Posterior vena cava (tissue), 2 donors: Measurements from ENCODE around the gene CCNB1. TPM values are rescaled to one million over a fixed set of nuclear protein-coding genes. Genes with fewer than 3 reads are reported as not detected.
"Not testable (repeated sequence)": the region's sequence is repeated elsewhere in the genome, so short reads cannot be mapped to it uniquely, and the experiment has no call there.

ENCODE experiments used
- DNase-seq: peaks from one replicate; pipeline ENCODE4 v3.0.0-alpha.2; 2020; ENCODE audit warnings: low spot score
- intact Hi-C, 2 donors: fragments of 100-400 bp; cut with DNase I; formaldehyde crosslinking; loops; one replicate each; pipeline versions ENCODE4 v1.14.1 to v1.14.2; 2022 to 2023
- total RNA-seq, 2 donors: library from RNA; stranded (reverse); fragmentation: NEBNext Ultra II Directional; extraction: Animal tissue kit (Norgen Biotek cat#: 25700); gene quantifications; one replicate each; pipeline ENCODE4 v1.2.1, GENCODE V29; 2021
- donor health status: DM: yes; HTN: yes; CAD: no.
- donor health status: DM: yes; HTN: yes; CAD: no.

Gene CCNB1
- total RNA-seq, 2 donors from 2014 or later = 2.4 to 2.7 TPM

DNA sequence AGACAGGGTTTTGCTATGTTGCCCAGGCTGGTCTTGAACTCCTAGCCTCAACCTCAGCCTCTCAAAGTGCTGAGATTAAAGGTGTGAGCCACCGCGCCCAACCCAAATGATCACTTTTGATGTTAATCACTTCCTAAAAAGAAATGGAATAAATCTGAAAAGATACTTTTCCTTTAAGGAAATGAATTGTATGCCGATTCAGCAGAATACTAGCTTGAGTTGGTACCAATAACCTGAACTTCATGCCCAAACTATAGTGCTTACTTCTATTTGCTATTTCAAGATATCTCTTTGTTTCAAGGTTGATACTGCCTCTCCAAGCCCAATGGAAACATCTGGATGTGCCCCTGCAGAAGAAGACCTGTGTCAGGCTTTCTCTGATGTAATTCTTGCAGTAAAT, 4.0 kb downstream of the CCNB1 start:
- no peak for DNase-seq
- intact Hi-C loops = no loop called here

DNA sequence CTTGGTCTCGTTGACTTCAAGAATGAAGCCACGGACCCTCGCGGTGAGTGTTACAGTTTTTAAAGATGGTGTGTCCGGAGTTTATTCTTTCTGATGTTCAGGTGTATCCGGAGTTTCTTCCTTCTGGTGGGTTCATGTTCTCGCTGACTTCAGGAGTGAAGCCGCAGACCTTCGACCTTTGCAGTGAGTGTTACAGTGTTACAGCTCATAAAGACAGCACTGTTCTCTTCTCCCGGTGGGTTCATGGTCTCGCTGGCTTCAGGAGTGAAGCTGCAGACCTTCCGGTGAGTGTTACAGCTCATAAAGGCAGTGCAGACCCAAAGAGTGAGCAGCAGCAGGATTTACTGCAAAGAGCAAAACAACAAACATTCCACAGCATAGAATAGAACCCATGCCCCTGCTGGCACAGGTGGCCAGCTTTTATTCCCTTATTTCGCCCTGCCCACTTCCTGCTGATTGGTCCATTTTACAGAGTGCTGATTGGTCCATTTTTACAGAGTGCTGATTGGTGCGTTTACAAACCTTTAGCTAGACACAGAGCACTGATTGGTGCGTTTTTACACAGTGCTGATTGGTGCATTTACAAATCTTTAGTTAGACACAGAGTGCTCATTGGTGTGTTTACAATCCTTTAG, 14.8 kb downstream of the CCNB1 start:
- intact Hi-C loops, DNase-seq: not testable (repeated sequence)

DNA sequence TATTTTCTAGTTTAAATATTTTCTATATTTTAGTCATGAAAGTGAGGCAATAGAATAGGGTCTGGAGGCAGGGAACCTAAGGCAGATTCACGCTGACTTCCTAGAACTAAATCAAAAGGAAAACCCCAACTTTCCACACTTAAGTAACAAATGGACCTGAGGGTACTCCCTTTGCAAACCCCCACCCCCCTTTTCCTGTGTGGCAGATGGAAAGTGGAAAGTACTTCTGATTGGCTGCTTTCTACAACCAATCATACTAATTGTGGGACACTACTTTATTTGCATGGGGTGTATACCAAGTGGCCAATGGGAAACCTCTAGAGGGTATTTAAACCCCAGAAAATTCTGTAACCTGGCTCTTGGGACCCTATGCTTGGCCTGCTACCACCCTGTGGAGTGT, 17.7 kb downstream of the CCNB1 start:
- intact Hi-C loops = no loop called here
- no peak for DNase-seq

DNA sequence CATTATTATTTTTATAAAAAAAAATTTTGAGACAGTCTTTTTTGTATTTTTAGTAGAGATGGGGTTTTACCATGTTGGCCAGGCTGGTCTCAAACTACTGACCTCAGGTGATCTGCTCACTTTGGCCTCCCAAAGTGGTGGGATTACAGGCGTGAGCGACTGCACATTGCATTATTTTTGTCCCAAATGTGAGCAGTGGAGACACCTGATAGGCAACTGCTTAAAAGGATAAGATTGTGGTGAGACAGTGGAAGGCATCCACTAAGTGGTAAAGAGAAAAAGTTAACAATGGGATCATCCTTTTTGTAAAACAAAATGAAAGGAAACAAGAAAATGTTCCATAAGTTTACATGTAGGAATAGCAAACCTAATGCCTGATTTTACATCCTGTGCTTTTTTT, 20.4 kb downstream of the CCNB1 start:
- no peak for DNase-seq
- intact Hi-C loops = no loop called here

DNA sequence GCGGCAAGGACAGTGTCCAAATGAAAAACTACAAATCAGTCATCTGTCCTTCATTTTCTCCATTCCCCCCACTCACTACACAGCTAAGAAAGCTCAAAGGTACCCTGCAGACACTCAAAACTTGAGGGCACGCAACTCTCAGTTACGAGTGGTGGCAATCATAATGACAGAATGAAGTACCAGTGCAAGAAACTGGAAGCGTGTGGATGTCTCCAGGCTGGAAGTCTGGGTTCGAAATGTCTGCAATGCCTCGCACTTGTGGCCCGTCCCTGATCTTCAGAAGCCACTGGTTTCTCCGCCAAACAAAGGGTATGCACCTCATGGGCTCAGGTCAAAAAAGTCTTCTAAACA, 21.8 kb downstream of the CCNB1 start:
- no peak for DNase-seq
- intact Hi-C loops = no loop called here

DNA sequence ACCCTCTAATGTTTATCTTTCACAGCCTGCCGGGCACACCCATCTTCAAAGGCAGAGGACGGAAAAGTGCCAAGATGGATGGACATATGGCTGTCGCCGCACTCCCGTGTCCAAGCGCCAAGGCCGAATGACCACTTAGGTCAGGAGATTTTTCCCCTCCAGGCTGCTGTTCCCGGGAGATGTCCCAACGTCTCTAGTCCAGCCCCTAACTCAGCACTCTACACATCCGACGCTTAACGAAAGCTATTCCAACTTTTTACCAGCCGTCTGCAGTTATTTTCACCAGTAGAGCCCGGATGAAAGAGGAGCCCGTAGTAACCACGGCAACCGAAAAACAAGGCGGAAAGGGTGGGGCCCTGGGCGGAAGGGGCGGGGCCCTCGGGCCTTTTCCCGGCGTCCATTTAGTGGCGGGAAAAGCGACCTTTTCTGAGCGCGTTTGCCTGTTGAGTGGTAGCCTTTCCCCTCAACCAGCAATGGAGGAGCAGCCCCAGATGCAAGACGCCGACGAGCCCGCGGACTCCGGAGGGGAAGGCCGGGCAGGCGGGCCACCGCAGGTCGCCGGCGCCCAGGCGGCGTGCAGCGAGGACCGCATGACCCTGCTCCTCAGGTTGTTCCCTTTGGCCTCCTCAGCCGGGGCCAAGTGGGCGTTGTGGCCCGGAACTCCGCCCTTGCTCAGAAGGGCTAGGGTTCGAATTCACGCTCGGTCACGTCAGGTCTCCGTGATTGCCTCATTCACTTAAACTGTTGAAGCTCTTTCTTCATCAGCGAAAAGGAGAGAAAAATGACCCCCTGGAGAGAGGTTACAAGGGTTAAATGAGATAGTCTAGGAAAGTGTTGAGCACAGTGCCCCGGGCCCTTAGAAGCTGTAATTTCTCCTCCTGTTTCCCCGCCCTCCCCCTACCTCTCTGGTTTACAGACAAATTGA, 22.5 kb downstream of the CCNB1 start, which contains the start of gene CENPH:
CENPH (plus strand) TSS at position 422 of the 925 bp plus-strand sequence; CDS start at position 474, 52 bp downstream.
- intact Hi-C loops = no loop called here
- peak; percentile 97 for DNase-seq

DNA sequence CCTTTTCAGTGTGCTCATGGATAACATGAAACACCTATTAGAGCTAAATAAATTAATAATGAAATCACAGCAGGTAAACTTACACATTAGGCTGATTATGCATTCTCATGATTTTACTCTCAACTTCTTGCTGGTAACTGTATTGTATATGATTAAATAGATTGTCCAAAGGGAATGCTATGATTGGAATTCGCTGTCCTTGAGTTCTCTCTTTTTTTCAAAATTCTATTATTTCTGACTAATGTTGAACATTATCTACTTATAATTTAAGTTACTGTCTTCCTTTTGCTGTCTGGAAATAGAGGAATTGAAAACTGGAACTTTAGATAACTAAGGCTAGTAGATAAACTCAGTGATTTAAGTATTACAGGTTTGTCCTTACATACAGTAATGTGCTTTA, 35.5 kb downstream of the CCNB1 start:
- intact Hi-C loops = no loop called here
- no peak for DNase-seq

DNA sequence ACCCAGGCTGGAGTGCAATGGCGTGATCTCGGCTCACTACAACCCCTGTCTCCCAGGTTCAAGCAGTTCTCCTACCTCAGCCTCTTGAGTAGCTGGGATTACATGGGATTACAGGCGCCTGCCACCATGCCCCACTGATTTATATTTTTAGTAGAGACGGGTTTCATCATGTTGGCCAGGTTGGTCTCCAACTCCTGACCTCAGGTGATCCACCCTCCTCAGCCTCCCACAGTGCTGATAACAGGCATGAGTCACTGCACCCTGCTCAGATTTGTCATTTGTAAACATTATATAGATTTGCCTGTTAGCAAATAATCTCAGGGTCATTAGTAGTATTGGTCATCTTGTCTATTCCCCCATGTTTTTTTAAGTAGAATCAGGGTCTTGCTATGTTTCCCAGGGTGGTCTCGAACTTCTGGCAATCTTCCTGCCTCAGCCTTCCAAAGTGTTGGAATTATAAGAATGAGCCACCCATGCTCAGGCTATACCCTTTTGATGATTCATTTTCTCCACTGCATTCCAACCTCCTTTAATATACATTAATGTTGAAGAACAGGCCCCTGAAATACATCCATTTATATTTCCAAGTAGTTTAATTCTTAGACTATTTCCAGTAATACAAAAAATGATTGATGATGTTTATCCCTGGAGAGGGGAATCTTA, 39.7 kb downstream of the CCNB1 start:
- no peak for DNase-seq
- intact Hi-C loops = no loop called here

DNA sequence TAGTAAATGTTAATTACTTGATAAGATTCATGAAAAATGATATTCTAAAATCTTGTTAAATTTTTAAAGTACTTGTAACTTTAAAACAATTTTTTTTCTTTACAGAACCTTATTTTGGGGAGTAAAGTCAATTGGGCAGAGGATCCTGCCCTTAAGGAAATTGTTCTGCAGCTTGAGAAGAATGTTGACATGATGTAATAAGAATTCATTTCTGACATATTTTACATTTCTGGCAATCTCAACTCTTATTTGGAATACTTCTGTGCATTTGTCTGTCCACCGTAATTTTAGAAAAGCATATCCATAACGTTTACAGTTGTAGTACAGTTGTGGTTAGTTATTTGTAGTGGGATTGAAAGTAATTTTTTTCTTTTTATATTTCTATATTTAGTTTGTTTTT, 42.7 kb downstream of the CCNB1 start:
- intact Hi-C loops = no loop called here
- DNase-seq = no peak

DNA sequence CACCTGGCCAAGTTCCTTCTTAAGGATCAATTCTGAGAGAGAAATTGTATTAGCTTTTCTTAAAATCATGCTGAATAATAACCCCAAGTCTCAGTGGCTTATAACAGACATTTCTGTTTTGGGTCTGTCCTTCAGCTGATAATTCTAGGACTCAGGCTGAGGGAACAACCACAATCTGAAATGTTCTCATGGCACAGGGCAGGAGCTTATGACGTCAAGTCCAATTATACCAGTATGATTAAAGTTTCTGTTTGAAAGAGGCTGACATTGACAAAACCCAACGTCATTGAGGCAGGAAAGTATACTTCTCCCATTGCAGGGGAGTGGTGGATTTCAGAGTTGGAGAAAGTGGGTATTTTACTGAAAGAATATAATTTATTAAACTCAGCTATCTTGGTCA, 44.2 kb downstream of the CCNB1 start:
- no peak for DNase-seq
- intact Hi-C loops = no loop called here

DNA sequence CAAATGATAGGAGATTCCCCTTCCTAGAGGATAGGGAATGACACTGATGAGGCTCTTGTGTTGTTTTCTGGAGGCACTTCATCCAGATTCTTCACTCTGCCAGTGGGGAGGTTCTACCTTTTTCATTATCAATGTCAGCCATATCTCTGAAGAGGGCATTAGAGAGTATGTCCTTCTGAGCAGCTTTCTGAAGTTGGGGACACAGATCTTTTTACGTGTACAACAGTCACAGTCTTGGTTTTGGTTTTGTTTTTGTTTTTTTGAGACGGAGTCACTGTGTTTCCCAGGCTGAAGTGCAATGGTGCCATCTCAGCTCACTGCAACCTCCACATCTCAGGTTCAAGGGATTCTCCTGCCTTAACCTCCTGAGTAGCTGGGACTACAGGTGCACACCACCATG, 45.1 kb downstream of the CCNB1 start:
- no peak for DNase-seq
- intact Hi-C loops = no loop called here

DNA sequence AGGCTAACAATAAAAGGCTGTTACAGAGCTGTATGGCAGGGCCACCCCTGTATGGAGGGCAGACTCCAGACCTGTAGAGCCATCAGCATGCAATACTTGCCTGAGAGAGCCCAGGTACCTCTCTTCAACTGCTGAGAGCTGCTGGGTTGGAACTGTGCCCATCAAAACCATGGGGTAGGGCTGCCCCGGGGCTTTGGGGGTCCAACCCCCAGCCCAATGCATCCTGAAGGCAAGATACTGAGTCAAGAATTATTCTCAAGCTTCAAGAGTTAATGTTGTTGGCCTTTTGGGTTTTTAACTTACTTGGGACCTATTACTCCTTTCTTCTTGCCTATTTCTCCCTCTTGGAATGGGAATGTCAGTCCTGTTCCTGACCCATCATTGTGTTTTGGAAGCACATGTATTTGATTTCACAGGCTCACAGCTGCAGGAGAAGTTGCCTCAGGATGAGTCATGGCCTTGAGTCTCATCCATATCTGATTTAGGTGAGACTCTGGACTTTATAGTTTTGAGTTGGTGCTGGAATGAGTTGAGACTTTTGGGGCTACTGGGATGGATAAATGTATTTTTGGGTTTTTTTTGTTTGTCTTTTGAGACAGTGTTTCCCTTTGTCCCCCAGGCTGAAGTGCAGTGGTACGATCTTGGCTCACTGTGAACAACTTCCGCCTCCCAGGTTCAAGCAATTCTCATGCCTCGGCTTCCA, 46.7 kb downstream of the CCNB1 start:
- no peak for DNase-seq
- intact Hi-C loops = no loop called here

DNA sequence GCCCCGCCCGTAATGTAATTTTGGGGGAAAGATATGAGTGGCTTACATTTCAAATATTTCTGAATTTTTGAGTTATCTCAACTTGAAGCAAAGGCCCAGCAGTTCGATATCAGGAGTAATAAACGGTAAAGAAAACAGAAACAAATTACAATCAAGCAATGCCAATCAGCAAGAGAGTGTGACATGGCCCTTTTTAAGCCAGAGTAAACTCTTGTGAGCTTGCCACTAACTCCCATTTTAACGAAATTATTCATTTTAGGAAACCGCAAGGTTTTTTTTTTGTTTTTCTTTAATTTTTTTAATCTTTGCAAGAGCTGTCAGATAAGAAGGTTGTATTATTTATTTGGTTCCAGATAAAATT, 50.2 kb downstream of the CCNB1 start:
- intact Hi-C loops = no loop called here
- DNase-seq = no peak

DNA sequence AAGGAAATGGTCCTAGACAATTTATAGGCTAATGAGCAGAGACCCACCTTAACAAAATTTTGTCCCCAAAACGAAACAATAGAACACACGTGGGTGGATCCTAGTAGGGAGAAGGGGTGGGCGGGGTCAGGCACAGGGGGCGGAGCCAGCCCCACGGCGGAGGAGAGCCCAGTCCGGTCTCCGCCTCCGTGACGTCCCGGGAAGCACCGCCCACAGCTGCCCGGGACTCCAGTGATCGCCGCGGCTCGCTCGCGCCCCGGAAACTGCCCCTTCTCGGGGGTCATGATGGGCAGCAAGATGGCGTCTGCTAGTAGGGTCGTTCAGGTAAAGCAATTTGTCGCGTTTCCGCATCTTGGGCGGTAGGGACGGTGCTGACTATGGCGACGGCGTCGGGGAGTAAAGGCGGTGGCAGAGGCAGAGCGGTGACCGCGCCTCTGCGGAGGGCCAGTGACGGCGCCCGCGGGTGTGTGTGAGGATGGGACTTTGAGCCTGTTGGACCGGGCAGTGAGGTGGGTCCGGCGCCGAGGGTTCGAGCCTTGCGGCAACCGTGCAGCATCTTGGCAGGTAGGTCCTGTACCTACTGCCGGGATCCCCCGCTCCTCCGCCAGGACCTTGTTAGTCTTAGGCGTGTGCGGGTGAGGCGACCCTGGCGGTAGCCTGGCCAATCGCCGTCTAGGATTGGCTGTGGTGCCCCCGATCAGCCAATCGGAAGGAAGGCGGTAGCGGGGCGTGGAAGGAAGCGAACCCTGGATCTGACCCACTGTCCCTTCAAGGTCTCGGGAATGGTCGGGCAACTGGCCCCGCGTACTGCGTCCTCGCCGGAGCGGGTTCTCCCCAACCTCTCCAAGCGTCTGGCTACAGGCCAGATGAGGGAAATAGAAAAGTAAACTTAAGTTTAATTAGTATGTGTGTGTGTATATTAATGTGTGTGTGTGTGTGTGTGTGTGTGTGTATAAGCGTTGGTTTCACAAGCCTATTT, 50.9 kb downstream of the CCNB1 start:
- intact Hi-C loops = no loop called here
- peak; percentile 99 for DNase-seq

DNA sequence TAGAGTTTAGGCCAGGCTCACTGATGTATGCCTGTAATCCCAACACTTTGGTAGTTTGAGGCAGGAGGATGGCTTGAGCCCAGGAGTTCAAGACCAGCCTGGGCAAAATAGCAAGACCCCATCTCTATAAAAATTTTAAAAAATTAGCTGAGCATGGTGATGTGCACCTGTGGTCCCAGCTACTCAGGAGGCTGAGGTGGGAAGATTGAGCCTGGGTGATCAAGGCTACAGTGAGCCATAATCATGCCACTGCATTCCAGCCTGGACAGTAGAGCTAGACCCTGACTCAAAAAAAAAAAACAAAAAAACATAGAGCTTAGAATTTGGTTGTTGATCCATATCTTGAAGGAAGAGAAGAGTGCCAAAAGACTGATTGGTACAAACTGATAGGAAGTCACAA, 53.0 kb downstream of the CCNB1 start:
- intact Hi-C loops = no loop called here
- DNase-seq = no peak

DNA sequence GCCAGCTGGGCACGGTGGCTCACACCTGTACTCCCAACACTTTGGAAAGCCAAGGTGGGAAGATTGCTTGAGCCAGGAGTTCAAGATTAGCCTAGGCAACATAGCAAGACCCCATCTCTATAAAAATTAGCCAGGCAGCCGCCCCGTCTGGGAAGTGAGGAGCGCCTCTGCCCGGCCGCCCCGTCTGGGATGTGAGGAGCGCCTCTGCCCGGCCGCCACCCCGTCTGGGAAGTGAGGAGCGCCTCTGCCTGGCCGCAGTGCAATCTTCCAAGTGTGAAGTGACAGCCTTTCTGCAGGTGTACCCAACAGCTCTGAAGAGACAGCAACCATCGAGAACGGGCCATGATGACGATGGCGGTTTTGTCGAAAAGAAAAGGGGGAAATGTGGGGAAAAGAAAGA, 53.4 kb downstream of the CCNB1 start:
- intact Hi-C loops = not testable (repeated sequence)
- DNase-seq = peak; percentile 42

DNA sequence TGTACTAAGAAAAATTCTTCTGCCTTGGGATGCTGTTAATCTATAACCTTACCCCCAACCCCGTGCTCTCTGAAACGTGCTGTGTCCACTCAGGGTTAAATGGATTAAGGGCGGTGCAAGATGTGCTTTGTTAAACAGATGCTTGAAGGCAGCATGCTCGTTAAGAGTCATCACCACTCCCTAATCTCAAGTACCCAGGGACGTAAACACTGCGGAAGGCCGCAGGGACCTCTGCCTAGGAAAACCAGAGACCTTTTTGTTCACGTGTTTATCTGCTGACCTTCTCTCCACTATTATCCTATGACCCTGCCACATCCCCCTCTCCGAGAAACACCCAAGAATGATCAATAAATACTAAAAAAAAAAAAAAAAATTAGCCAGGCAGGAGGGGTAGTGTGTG, 53.9 kb downstream of the CCNB1 start:
- DNase-seq, intact Hi-C loops: not testable (repeated sequence)

DNA sequence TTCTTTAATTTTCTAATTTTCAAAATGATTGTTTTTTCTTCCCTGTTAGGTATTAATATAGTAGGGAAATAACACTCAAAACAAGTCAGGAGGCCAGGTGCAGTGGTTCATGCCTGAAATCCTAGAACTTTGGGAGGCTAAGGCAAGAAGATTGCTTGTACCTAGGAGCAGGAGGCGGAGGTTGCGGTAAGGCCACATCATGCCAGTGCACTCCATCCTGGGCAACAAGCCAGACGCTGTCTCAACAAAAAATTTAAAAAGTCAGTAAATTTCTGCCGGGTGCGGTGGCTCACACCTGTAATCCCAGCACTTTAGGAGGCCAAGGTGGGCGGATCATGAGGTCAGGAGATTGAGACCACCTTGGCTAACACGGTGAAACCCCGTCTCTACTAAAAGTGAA, 57.6 kb downstream of the CCNB1 start:
- no peak for DNase-seq
- intact Hi-C loops = no loop called here

DNA sequence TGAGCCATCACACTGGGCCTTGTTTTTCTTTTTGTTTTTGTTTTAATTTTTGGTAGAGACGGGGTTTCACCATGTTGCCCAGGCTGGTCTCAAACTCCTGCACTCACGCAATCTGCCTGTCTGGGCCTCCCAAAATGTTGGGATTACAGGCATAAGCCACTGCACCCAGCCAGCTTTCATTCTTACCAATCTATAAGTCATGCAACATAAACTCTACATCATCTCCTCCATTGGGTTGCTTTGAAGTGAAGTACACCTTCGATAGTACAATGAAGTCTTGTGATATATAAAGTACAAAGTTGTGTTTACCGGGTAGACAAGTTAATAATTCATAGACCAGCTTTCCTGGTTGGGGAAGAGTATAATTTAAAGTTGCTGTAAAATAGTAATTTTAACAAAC, 58.9 kb downstream of the CCNB1 start:
- intact Hi-C loops = no loop called here
- no peak for DNase-seq
